Measurements from ENCODE around the gene IFT80. TPM values are rescaled to one million over a fixed set of nuclear protein-coding genes. Genes with fewer than 3 reads are reported as not detected.
"Not testable (repeated sequence)": the region's sequence is repeated elsewhere in the genome, so short reads cannot be mapped to it uniquely, and the experiment has no call there.

The IFT80 gene
- total RNA-seq, 3 donors from 2014 or later, result 13.2 to 18.3 (median 16.2) TPM

DNA sequence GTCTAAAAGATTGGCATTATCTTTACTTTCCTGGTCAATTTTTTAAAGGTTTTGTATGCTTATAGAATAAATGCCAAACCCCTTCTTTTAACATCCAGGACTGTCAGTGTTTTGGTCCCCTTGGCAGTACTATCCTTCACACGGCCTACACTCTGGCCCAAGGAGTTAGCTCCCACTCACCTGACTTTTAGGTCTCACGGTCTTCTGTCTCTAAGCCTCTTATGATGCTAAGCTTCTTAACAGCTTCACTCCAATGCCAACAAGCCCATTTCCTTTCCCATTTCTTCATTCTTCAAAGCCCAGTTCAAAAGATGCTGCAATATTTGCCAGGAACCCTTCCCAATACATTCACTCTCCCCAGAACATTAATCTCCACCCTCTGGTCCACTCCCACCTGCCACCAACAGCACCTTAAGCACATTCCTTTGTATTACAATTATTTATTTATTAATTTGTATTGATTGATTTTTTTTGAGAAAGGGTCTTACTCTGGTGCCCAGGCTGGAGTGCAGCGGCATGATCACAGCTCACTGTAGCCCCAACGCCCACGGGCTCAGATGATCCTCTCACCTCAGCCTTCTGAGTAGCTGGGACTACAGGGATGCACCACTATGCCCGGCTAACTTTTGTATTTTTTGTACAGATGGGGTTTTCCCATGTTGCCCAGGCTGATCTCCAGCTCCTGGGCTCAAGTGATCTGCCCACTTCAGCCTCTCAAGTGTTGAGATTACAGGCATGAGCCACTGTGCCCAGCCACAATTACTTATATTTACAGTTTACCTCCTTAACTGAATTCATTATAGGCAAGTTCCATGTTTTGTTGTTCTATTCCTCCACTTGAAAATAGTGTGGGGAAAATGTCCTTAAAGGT is 27.8 kb downstream of the IFT80 start:
- Histone ChIP-seq H3K36me3 (ENCODE audit: low read depth) (no peaks in the 10 kb centered on the region), H3K4me3 (no peak overlapping the region), H3K9me3 (no peaks in the 10 kb centered on the region), H3K4me1 (ENCODE audit: low read depth) (no peaks in the 10 kb centered on the region)
- intact Hi-C loops (cut with DNase I, micrococcal nuclease), result no loop called here
- TF ChIP-seq, protein P1, sequence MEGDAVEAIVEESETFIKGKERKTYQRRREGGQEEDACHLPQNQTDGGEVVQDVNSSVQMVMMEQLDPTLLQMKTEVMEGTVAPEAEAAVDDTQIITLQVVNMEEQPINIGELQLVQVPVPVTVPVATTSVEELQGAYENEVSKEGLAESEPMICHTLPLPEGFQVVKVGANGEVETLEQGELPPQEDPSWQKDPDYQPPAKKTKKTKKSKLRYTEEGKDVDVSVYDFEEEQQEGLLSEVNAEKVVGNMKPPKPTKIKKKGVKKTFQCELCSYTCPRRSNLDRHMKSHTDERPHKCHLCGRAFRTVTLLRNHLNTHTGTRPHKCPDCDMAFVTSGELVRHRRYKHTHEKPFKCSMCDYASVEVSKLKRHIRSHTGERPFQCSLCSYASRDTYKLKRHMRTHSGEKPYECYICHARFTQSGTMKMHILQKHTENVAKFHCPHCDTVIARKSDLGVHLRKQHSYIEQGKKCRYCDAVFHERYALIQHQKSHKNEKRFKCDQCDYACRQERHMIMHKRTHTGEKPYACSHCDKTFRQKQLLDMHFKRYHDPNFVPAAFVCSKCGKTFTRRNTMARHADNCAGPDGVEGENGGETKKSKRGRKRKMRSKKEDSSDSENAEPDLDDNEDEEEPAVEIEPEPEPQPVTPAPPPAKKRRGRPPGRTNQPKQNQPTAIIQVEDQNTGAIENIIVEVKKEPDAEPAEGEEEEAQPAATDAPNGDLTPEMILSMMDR (IDR thresholded peaks at IDR 0.05), result no peak
- DNase-seq, result no peak
- no peak for ATAC-seq

DNA sequence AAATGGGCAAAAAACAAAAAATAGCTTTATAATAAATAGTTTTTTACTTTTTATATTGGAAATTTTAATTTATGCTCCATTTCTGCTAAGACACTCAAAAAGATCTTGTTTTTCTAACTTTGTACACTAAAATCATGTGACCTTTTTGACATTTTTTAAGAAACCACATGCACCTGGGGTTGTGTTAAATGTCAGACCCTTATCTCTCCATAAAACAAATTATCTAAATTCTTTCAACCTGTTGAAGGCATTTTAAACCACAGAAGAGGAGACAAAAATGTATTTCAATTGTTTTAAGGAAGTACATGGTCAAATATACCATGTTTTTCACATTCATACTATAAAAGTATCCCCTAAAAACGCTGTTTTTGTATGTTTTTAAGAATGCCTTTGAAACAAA is 29.2 kb downstream of the IFT80 start:
- Histone ChIP-seq H3K9me3 (no peaks in the 10 kb centered on the region), H3K4me1 (ENCODE audit: low read depth) (no peaks in the 10 kb centered on the region), H3K4me3 (no peak overlapping the region), H3K36me3 (ENCODE audit: low read depth) (no peaks in the 10 kb centered on the region)
- intact Hi-C loops (cut with DNase I, micrococcal nuclease), result no loop called here
- ATAC-seq (no peak), DNase-seq (no peak)
- TF ChIP-seq, protein P1 (IDR thresholded peaks at IDR 0.05), result no peak

DNA sequence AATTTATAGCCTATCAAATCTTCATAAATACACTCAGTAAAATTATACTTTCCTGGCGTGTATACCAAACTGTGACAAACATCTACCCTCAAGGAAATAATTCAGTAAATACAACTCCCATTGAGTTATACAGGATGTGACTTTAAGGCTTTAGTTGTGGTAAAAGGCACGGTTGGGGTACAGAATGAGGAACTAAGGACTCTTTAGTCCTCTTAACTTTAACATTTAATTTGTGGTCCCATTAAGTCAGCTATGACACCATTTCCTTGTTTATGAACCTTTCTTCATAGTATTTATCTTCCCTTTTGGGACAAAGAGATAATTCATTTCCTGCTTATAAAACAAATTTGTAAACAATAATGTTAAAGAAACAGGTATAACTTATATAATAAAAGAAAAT is 30.2 kb downstream of the IFT80 start:
- ATAC-seq, result no peak
- intact Hi-C loops (cut with DNase I, micrococcal nuclease), result no loop called here
- TF ChIP-seq, protein P1 (IDR thresholded peaks at IDR 0.05), result no peak
- Histone ChIP-seq H3K4me3 (no peak overlapping the region), H3K9me3 (no peaks in the 10 kb centered on the region), H3K4me1 (ENCODE audit: low read depth) (no peaks in the 10 kb centered on the region), H3K36me3 (ENCODE audit: low read depth) (no peaks in the 10 kb centered on the region)
- no peak for DNase-seq

DNA sequence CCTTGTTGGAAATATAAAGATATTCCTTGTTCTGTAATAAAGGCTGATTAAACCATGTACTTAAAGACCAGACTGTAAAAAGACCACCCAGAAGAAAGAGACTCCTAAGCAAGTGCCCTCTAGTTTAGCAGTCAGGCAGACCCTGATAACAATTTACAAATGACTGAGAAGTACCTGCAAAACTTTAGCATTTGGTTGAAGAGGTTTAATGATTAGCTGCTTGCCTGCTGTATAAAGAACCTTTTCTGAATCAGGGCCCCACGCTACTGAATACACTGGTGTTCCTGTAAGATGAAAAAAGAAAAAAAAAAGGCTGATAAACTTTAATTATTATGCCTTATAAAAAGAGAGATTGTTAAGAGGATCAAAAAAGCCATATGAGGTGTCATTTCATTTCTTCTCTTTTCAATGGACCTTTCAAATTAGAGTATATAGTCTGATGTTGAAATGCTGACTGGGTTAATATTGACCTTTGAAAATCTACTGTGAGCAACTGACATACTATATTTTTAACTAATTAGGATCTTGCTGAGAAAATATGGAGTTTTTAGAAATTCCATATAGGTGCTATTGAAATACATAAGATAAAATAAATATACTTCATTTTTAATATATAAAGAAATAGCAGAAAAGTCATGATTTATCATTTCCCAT is 33.0 kb downstream of the IFT80 start:
- Histone ChIP-seq H3K4me3 (no peak overlapping the region), H3K9me3 (no peaks in the 10 kb centered on the region), H3K36me3 (ENCODE audit: low read depth) (no peaks in the 10 kb centered on the region), H3K4me1 (ENCODE audit: low read depth) (no peaks in the 10 kb centered on the region)
- TF ChIP-seq, protein P1 (IDR thresholded peaks at IDR 0.05), result no peak
- intact Hi-C loops (cut with DNase I, micrococcal nuclease), result no loop called here
- DNase-seq, result no peak
- ATAC-seq, result no peak

DNA sequence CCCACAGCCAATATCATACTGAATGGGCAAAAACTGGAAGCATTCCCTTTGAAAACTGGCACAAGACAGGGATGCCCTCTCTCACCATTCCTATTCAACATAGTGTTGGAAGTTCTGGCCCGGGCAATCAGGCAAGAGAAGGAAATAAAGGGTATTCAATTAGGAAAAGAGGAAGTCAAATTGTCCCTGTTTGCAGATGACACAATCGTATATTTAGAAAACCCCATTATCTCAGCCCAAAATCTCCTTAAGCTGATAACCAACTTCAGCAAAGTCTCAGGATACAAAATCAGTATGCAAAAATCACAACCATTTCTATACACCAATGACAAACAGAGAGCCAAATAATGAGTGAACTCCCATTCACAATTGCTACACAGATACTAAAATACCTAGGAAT is 36.1 kb downstream of the IFT80 start:
- H3K4me3 ChIP-seq; DNase-seq; ATAC-seq; H3K4me1 ChIP-seq (ENCODE audit: low read depth); H3K36me3 ChIP-seq (ENCODE audit: low read depth); H3K9me3 ChIP-seq; intact Hi-C loops (cut with DNase I, micrococcal nuclease): not testable (repeated sequence)

DNA sequence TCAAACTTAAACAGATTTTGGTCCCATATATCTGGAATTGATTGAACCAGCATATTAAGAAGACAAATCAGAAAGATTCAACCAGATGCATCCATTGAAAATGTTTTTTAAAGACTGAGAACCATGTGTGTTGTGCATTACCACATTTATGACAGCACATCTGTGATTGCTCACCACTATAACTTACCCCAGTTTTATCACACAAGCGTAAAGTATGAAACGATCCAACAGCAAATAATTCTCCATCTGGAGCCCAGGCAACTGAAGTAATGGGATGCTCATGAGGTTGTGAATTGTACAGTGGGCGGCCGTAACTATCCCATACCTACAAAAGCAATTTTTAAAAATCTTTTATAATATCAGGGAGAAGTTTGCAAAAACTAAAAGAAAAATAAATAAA is 43.2 kb downstream of the IFT80 start:
- no peaks in the 10 kb centered on the region for H3K9me3 ChIP-seq
- ATAC-seq (no peak), DNase-seq (no peak)
- H3K36me3 ChIP-seq (ENCODE audit: low read depth), result no peaks in the 10 kb centered on the region
- H3K4me1 ChIP-seq (ENCODE audit: low read depth), result no peaks in the 10 kb centered on the region
- no peak overlapping the region for H3K4me3 ChIP-seq
- intact Hi-C loops (cut with DNase I, micrococcal nuclease), result no loop called here
- TF ChIP-seq, protein P1 (IDR thresholded peaks at IDR 0.05), result no peak

Data from mucosa of descending colon (tissue), 3 donors.